Calu3 (cell line): ENCODE data around the gene APOBEC4. TPM values are rescaled to one million over a fixed set of nuclear protein-coding genes. Genes with fewer than 3 reads are reported as not detected.
A peak's percentile ranks its signal among the peaks of the same experiment; 100 is the strongest.

Experiments
- BruUV-seq: library from RNA; stranded (reverse); fragments of 400-500 nt; replicated peaks from 2 replicates; lab custom pipeline; 2021; lab: Mats Ljungman, UMichigan
- CTCF ChIA-PET: fragments of 300-600 bp; sonication (Branson Sonifier 250); formaldehyde crosslinking; loops from one replicate; lab custom pipeline; 2022; ENCODE audit warnings: antibody characterized with exemption; lab: Charles Lee
- DNase-seq: peaks from one replicate; pipeline ENCODE4 v3.0.0; 2022
- H3K27ac Mint-ChIP-seq: one replicate; pipeline ENCODE4 v1.8.0; 2022; ENCODE audit warnings: mixed read lengths; ENCODE audit not compliant: unreplicated experiment
- H3K27me3 Mint-ChIP-seq: one replicate; pipeline ENCODE4 v1.8.0; 2022; ENCODE audit warnings: mixed read lengths; ENCODE audit not compliant: unreplicated experiment
- H3K36me3 Mint-ChIP-seq: one replicate; pipeline ENCODE4 v1.8.0; 2022; ENCODE audit warnings: mild to moderate bottlenecking, moderate library complexity, mixed read lengths; ENCODE audit not compliant: insufficient read depth, unreplicated experiment
- H3K4me1 Mint-ChIP-seq: one replicate; pipeline ENCODE4 v1.8.0; 2022; ENCODE audit warnings: mild to moderate bottlenecking, low read depth, mixed read lengths; ENCODE audit not compliant: unreplicated experiment
- H3K4me3 Mint-ChIP-seq: one replicate; pipeline ENCODE4 v1.8.0; 2022; ENCODE audit warnings: mild to moderate bottlenecking, low read depth, moderate library complexity, mixed read lengths; ENCODE audit not compliant: unreplicated experiment
- H3K9me3 Mint-ChIP-seq: one replicate; pipeline ENCODE4 v1.8.0; 2022; ENCODE audit warnings: low read depth, mixed read lengths; ENCODE audit not compliant: unreplicated experiment
- intact Hi-C: fragments of 100-400 bp; cut with micrococcal nuclease; formaldehyde crosslinking; loops from one replicate; pipeline ENCODE4 v1.10.0; 2022; ENCODE audit not compliant: unreplicated experiment
- total RNA-seq: library from RNA; stranded (reverse); gene quantifications from 2 replicates; pipeline ENCODE4 v1.2.3, GENCODE V29; 2022
- TF ChIP-seq, protein P1 (sequence below): fragments of 200-600 bp; IDR thresholded peaks from one replicate; pipeline ENCODE4 v1.8.0; 2022; ENCODE audit warnings: antibody characterized with exemption; ENCODE audit not compliant: unreplicated experiment

Gene APOBEC4
- total RNA-seq, 1 experiment from 2014 or later = not detected

DNA sequence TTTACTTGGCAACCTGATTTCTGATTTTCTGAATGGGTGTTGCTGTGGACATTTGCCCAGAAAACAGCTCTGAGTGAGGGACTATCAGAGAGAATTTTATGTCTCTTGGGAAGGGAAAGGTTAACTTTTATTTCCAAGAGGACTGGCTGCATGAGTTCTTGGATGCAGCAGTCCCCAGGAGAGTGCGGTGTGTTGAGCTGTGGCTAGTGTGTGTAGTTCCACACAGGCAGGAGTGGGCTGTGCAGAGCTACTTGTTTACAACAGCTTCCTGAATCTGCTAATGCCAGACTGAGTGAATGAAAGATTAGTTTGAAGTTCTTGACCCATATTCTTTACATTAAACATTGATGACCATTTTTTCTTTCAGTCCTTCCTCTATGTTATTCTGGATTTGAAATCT lies 41.0 kb upstream of the APOBEC4 start:
- Mint-ChIP-seq H3K9me3 (no peaks in the 10 kb centered on the region), H3K27me3 (no peaks in the 10 kb centered on the region), H3K4me3 (no peak overlapping the region), H3K36me3 (peaks cover 7% of the 10 kb centered on the region), H3K4me1 (peaks cover 55% of the 10 kb centered on the region), H3K27ac (no peak overlapping the region)
- DNase-seq = no peak
- intact Hi-C loops = loop anchor here (10.0 kb wide), 1 partner anchor 111 kb away; the partner anchor contains the start of gene RGL1
- CTCF ChIA-PET = interaction anchor here (0.7 to 1.4 kb wide), 4 partner anchors 9 to 222 kb away, joined by 3 to 7 read pairs (median 4); no protein-coding TSS in a partner anchor
- no TSS peak for BruUV-seq
- TF ChIP-seq, protein P1, sequence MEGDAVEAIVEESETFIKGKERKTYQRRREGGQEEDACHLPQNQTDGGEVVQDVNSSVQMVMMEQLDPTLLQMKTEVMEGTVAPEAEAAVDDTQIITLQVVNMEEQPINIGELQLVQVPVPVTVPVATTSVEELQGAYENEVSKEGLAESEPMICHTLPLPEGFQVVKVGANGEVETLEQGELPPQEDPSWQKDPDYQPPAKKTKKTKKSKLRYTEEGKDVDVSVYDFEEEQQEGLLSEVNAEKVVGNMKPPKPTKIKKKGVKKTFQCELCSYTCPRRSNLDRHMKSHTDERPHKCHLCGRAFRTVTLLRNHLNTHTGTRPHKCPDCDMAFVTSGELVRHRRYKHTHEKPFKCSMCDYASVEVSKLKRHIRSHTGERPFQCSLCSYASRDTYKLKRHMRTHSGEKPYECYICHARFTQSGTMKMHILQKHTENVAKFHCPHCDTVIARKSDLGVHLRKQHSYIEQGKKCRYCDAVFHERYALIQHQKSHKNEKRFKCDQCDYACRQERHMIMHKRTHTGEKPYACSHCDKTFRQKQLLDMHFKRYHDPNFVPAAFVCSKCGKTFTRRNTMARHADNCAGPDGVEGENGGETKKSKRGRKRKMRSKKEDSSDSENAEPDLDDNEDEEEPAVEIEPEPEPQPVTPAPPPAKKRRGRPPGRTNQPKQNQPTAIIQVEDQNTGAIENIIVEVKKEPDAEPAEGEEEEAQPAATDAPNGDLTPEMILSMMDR = no peak

DNA sequence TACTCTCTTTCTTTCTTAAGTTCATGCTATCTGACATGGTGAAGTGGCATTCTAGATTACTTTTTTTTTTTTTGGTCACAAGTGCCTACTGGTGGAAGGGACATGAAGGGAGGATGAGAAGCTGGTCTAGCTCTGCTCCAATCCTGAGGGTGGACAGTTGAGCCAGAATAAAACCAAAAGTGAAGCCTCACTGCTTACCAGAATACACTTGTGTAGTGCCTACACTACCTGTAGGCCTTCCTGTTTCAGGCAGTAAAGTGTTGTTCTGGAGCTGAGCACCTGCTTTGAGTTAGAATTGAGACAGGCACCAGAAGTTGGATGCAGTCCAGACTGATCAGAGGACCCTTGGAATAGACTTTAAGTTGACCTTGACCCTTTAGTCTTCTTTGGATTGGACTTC lies 40.4 kb upstream of the APOBEC4 start:
- no peak overlapping the region for H3K4me3 Mint-ChIP-seq
- H3K9me3 Mint-ChIP-seq = no peaks in the 10 kb centered on the region
- no peak overlapping the region for H3K27ac Mint-ChIP-seq
- peaks cover 7% of the 10 kb centered on the region for H3K36me3 Mint-ChIP-seq
- H3K4me1 Mint-ChIP-seq = peaks cover 50% of the 10 kb centered on the region
- intact Hi-C loops = loop anchor here (10.0 kb wide), 1 partner anchor 111 kb away; the partner anchor contains the start of gene RGL1
- DNase-seq = no peak
- CTCF ChIA-PET = interaction anchor here (0.7 to 1.4 kb wide), 2 partner anchors 8 to 214 kb away, joined by 3 to 7 read pairs; no protein-coding TSS in a partner anchor
- no peaks in the 10 kb centered on the region for H3K27me3 Mint-ChIP-seq
- TF ChIP-seq, protein P1 = no peak
- no TSS peak for BruUV-seq

DNA sequence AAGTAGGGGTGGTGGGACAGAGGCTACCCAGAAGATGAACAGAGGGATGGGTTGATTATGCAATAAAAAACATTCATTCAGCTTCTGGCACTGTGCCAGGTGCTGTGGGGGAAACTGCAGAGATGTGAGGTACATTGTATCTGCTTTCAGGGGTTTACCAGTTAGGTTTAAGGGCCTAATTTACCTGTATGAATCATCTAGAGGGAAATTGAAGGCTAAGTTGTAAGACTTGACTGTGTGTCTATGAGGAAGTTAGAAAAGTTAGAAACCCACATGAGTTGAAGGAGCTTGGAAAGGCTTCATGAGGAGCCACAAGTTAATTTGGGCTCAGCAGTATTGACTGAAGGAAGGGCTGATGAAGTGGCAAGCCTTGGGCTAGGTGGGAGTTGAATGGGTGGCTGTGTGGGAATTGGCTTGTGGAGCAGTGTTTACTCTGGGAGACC lies 36.7 kb upstream of the APOBEC4 start:
- Mint-ChIP-seq H3K27me3 (no peaks in the 10 kb centered on the region), H3K36me3 (peaks cover 7% of the 10 kb centered on the region), H3K27ac (peak overlapping the region; percentile 24), H3K4me1 (peaks cover 13% of the 10 kb centered on the region), H3K4me3 (no peak overlapping the region), H3K9me3 (no peaks in the 10 kb centered on the region)
- CTCF ChIA-PET = interaction anchor here (0.6 to 1.9 kb wide), 3 partner anchors 9 to 995 kb away, joined by 4 to 8 read pairs (median 5); no protein-coding TSS in a partner anchor
- TF ChIP-seq, protein P1 = no peak
- peak; percentile 46 for DNase-seq
- no TSS peak for BruUV-seq
- intact Hi-C loops = loop anchor here (2.0 to 10.0 kb wide), 4 partner anchors 115 to 225 kb away; partner anchors contain the start of gene RGL1

DNA sequence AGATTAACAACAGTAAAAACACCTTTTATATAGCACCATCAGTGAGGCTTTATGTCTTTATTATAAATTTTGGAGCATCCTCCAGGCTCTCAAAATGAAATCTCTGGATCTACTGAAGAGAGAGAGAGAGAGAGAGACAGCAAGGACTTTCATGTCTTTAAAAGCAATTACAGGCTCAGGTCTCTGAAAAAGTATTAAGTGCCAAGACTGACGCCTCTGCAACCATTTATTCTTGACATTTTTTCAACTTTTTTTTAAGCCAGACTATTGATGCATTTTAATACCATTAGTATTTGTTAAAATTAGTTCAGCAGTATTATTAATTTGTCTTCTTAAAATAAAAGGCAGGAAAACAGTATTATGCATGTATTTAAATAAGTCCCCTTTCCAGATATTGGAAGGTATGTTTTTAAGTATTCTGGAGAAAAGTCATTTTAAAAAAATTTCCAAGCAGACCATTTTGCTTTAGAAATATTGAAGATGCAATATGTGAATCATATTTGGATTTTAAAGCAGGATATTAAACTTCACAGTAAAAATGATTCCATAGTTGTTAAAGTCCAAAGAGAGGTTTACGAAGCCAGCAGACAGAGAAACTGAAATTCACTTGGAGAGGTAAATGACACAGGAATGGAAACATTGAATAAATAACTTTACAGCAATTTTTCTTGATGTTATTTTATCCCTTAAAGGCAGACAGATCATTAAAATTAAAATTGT lies 35.4 kb upstream of the APOBEC4 start:
- no peaks in the 10 kb centered on the region for H3K9me3 Mint-ChIP-seq
- H3K36me3 Mint-ChIP-seq = peaks cover 7% of the 10 kb centered on the region
- TF ChIP-seq, protein P1 = no peak
- intact Hi-C loops = loop anchor here (5.0 to 10.0 kb wide), 2 partner anchors 194 to 226 kb away; no protein-coding TSS in a partner anchor
- H3K4me3 Mint-ChIP-seq = no peak overlapping the region
- no peaks in the 10 kb centered on the region for H3K27me3 Mint-ChIP-seq
- peaks cover 12% of the 10 kb centered on the region for H3K4me1 Mint-ChIP-seq
- no peak for DNase-seq
- CTCF ChIA-PET = interaction anchor here (0.6 kb wide), 1 partner anchor 485 kb away, joined by 7 read pairs; no protein-coding TSS in a partner anchor
- BruUV-seq = no TSS peak
- H3K27ac Mint-ChIP-seq = no peak overlapping the region
